Cardiac fibroblast (primary cell): ENCODE measurements around the gene CACNA2D3.

Source experiments
- DNase-seq, 2 donors: peaks; one replicate each; pipeline versions ENCODE4 v3.0.0 to v3.0.0-alpha.2; 2010; ENCODE audit warnings: low read depth in 2 of 2
- H3K4me3 ChIP-seq, 2 donors: replicated peaks in 1 of 2; 1 replicate in 1 of 2; 2 replicates in 1 of 2; pipeline ENCODE4 v1.5.1; 2011; ENCODE audit warnings: low read depth in 2 of 2, low read length in 2 of 2, mild to moderate bottlenecking in 2 of 2, moderate library complexity in 1 of 2
- TF ChIP-seq, protein P1 (sequence below): IDR thresholded peaks from one replicate; pipeline ENCODE4 v1.5.1; 2011; ENCODE audit warnings: low read depth, mild to moderate bottlenecking, low read length, inconsistent platforms

The CACNA2D3 gene

DNA sequence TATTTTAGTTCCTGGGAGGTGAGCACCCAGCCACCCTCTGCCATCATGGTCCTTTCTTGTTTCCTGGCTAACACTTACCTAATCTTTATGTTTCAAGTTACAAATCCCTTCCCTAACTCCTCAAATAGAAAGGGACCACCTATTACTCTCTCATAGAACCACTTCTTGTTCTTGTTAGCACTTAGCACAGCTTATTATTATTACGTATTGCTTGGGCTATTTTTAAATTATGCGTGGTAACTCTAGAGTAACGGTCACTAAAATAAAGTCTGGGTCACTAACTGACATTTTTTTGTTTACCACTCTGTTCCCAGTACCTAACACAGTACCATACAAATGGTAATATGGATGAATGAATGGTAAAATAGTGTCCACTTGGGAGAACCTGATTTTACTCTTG, 663.6 kb downstream of the CACNA2D3 start:
- TF ChIP-seq, protein P1, sequence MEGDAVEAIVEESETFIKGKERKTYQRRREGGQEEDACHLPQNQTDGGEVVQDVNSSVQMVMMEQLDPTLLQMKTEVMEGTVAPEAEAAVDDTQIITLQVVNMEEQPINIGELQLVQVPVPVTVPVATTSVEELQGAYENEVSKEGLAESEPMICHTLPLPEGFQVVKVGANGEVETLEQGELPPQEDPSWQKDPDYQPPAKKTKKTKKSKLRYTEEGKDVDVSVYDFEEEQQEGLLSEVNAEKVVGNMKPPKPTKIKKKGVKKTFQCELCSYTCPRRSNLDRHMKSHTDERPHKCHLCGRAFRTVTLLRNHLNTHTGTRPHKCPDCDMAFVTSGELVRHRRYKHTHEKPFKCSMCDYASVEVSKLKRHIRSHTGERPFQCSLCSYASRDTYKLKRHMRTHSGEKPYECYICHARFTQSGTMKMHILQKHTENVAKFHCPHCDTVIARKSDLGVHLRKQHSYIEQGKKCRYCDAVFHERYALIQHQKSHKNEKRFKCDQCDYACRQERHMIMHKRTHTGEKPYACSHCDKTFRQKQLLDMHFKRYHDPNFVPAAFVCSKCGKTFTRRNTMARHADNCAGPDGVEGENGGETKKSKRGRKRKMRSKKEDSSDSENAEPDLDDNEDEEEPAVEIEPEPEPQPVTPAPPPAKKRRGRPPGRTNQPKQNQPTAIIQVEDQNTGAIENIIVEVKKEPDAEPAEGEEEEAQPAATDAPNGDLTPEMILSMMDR: no peak

DNA sequence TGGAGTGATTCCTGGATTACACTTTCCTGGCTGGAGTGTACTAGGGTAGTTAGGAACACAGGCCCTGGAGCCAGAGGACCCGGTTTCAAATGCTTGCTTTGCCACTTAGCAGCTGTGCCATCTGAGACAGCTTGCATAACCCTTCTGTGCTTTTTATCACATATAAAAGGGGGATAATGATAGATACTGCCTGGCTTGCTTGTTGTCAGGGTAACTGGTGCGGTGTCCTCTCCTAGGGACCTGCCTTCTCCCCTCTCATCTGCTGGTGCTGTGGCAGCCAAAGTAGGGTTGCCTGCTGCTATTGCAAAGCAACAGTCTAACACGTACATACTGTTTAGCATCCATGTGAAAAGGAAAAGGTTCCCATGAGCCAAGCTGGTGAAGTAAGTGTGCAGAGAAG, 667.7 kb downstream of the CACNA2D3 start:
- no peak for DNase-seq
- H3K4me3 ChIP-seq: no peak overlapping the region
- TF ChIP-seq, protein P1: no peak

More for the DNA sequence above, 663.6 kb downstream of the CACNA2D3 start:
- DNase-seq: no peak
- H3K4me3 ChIP-seq: no peak overlapping the region

DNA sequence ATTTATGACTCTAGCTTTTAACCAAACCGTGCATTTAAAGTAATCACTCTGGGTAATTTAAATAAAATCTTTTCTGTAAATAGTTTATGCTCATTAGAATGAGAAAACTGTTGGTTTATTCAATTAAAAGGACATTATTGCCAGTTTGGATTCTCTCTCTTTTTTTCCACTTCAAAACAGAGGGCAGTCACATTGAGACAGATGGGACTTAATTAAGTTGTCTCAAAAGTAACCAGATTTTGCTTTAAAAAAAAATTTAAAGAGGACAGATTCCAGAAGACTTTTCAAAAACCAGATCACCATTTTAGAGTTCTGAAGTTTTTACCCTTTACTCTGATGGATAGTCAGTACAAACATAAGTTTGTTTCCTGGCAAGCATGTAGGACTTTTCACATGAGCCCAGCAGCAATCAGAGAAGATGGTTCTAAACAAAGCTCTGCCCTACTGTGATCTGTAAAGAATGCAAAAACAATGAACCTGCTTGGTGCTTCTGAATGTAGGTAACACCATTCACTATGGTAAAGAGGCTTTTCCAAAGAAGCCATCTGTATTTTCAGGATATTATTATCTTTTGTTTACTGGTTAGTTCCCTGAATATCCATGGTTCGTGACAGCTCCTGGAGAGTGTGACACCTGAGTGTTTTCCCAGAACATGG, 669.3 kb downstream of the CACNA2D3 start:
- H3K4me3 ChIP-seq: no peak overlapping the region
- no peak for DNase-seq
- TF ChIP-seq, protein P1: no peak

- TF ChIP-seq, protein P1: no peak
- no peak overlapping the region for H3K4me3 ChIP-seq
- no peak for DNase-seq
Measured at GRCh38 chr3:54792584-54792983, 670.2 kb downstream of the CACNA2D3 start.

DNA sequence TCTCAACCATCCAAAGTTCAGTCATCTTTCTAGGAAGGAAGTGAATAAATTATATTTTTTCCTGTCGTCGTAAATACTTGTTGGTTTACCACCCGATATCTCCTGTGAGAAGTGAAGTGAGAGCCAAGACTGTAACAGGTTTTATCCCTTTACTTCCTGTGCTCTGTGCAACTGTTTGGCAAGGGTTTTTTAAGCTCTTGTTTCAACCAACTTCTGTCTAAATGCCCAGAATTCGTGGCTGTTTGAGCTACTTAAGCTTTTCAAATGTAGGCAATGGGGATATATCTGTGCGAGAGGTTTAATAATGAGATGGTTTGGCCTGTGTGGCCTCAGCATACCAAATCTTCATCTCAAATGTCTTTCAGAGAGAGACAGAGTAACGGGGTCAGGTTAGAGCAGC, 670.8 kb downstream of the CACNA2D3 start:
- DNase-seq: peak in 1 of 2 donors; percentile 0
- no peak overlapping the region for H3K4me3 ChIP-seq
- TF ChIP-seq, protein P1: no peak

DNA sequence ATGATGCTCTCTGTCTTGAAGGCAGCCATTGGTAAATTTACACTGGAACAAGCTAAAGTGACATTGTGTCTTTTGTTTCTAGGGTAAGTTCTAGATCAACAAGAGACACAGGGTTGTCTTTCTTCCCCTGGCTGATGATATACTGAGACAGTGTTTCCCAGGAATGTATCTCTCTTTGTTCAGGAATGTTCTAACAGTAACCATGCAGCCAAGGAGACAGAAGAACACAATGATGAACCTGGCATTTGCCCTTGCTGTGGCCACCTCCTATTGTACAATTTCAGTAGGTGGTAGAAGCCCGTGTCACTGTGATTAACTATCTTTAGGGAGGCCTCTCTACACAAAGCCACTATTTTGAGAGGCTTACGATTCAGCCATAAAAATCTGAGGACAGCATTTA, 674.8 kb downstream of the CACNA2D3 start:
- DNase-seq: no peak

More for the DNA sequence above, 674.8 kb downstream of the CACNA2D3 start:
- TF ChIP-seq, protein P1: no peak
- no peak overlapping the region for H3K4me3 ChIP-seq
